Cerebellar cortex (tissue), 1 donor: ENCODE measurements around the gene KCND1.

Experiments used
- DNase-seq: peaks from one replicate; pipeline ENCODE4 v3.0.0-alpha.2; 2015; ENCODE audit warnings: low spot score

Gene KCND1

DNA sequence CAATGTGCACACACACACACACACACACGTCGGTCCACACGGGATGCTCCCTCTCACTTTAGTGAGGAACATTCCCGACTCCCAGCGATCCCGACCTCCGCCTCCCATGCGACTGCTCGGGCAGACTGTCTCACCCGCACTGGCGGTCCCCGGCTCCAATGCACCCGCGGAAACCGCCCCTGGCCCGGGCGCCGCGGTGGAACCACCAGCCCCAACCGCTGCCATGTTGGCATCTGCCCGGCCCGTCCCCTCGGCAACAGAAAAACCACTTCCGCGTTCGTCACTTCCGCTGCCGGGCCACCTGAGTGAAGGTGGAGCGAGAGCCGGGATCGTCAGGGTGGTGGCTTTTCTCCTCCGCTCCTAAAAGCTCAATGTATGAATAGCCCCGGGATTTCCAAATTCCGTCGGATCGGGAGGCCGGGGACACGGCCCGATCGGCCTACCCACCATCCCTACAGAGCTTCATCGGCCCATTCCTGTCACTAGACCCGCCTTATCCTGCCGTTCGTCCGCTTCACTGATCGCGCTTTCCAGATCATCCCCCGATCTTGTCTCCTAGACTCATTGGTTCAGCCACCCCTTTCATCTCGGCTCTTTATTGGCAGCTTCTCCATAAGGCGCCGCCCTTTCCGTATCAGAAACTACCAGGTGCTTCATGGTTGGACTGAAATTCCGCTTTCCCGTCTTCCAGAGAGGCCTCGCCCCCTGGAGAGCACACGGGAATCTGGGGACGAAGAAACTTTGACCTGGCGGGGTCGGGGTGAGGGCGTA lies 60.0 kb downstream of the KCND1 start, which contains the start of gene SLC35A2:
Gene SLC35A2, minus strand, starts transcription at position 235 of the 771 bp plus-strand sequence. Its CDS starts 10 bp downstream, at position 225.
- peak; percentile 84 for DNase-seq
